Tibial nerve (tissue), 4 donors: ENCODE data around the gene SHISA4. TPM values are rescaled to one million over a fixed set of nuclear protein-coding genes. Genes with fewer than 3 reads are reported as not detected.
"Not testable (repeated sequence)": the region's sequence is repeated elsewhere in the genome, so short reads cannot be mapped to it uniquely, and the experiment has no call there.

Source experiments
- DNase-seq, 2 donors: peaks; one replicate each; pipeline ENCODE4 v3.0.0-alpha.2; 2019; ENCODE audit warnings: low spot score in 2 of 2
- H3K27ac ChIP-seq, 4 donors: fragments of 200-600 bp; sonication (generic) in 3 of 4; one replicate each; pipeline ENCODE4 v1.5.1; 2017 to 2019; ENCODE audit warnings: mild to moderate bottlenecking in 1 of 4
- H3K27me3 ChIP-seq, 2 donors: fragments of 200-600 bp; sonication (generic) in 1 of 2; one replicate each; pipeline versions ENCODE4 v1.5.1 to v1.6.0; 2017 to 2019
- H3K36me3 ChIP-seq, 3 donors: fragments of 200-600 bp; sonication (generic); one replicate each; pipeline ENCODE4 v1.5.1; 2018 to 2019
- H3K4me1 ChIP-seq, 4 donors: fragments of 200-600 bp; sonication (generic) in 3 of 4; one replicate each; pipeline ENCODE4 v1.5.1; 2017 to 2019
- H3K4me3 ChIP-seq, 4 donors: fragments of 200-600 bp; sonication (generic) in 3 of 4; one replicate each; pipeline ENCODE4 v1.5.1; 2017 to 2019; ENCODE audit warnings: mild to moderate bottlenecking in 1 of 4, moderate library complexity in 1 of 4
- H3K9me3 ChIP-seq, 4 donors: fragments of 200-600 bp; sonication (generic) in 3 of 4; one replicate each; pipeline ENCODE4 v1.5.1; 2017 to 2019
- CTCF ChIP-seq, 5 experiments: fragments of 200-600 bp in 3 of 5; fragments of 450-650 bp in 2 of 5; sonication (generic) in 3 of 5; IDR thresholded peaks; one replicate each; pipeline ENCODE4 v1.5.1; 2016 to 2019; ENCODE audit warnings: antibody characterized with exemption in 5 of 5, mild to moderate bottlenecking in 3 of 5, moderate library complexity in 2 of 5
- EP300 ChIP-seq, 2 donors: sonication (generic); formaldehyde crosslinking; IDR thresholded peaks; one replicate each; pipeline ENCODE4 v1.6.1; 2017; ENCODE audit warnings: antibody characterized with exemption in 2 of 2, mild to moderate bottlenecking in 1 of 2
- POLR2A ChIP-seq, 2 donors: fragments of 450-650 bp; IDR thresholded peaks; one replicate each; pipeline ENCODE4 v1.6.1; 2017; ENCODE audit warnings: antibody characterized with exemption in 2 of 2, mild to moderate bottlenecking in 2 of 2, moderate library complexity in 2 of 2
- WGBS, 2 donors: methylation state at CpG; one replicate each; pipeline ENCODE4 v1.1.5; 2018; 5-methylcytosine and 5-hydroxymethylcytosine counted together
- total RNA-seq, 4 donors: library from RNA; depleted of rRNA; stranded (reverse); fragments of >200 nt; gene quantifications; one replicate each; pipeline ENCODE4 v1.1.0, GENCODE V29; 2016

Gene SHISA4
- total RNA-seq, result 10 to 100 TPM; 42.6 to 76.6 (median 66.4) TPM

- Histone ChIP-seq H3K27ac (peak within 1 kb of the TSS; percentile 77 to 92 (median 84)), H3K9me3 (no peaks in the 10 kb centered on the region), H3K4me3 (peak within 1 kb of the TSS; percentile 66 to 80 (median 72)), H3K4me1 (peaks cover 0 to 77% (median 22%) of the 10 kb centered on the region in 4 donors), H3K36me3 (peaks cover 0 to 25% (median 0%) of the 10 kb centered on the region in 3 donors), H3K27me3 (no peaks in the 10 kb centered on the region)
- peak; percentile 62 to 68 for DNase-seq
- 2 to 3% methylated on average over 9 to 22 of the region's 49 CpGs for WGBS, 2 donors
- TF ChIP-seq CTCF (IDR thresholded peaks at IDR 0.05) (peak in 2 of 5 experiments; percentile 5 to 37), POLR2A (IDR thresholded peaks at IDR 0.05) (peak; percentile 35 to 69), EP300 (IDR thresholded peaks at IDR 0.05) (peak in 1 of 2 donors; percentile 93)
Measured at GRCh38 chr1:201888282-201889089, at the start of gene SHISA4. TSS of gene SHISA4 (plus strand) at chr1:201888898. CDS start at chr1:201888995, 97 bp downstream.

- 96% methylated on average over 10 of the region's 10 CpGs for WGBS, 2 donors
- H3K4me3 ChIP-seq, H3K27me3 ChIP-seq, H3K4me1 ChIP-seq, H3K9me3 ChIP-seq, H3K27ac ChIP-seq, DNase-seq: not testable (repeated sequence)
- peaks cover 0 to 15% (median 0%) of the 10 kb centered on the region in 3 donors for H3K36me3 ChIP-seq
Measured at GRCh38 chr1:201839089-201839488, 49.6 kb upstream of the SHISA4 start.

GRCh38 chr1:201840055-201840454 is 48.6 kb upstream of the SHISA4 start:
- H3K27ac ChIP-seq, result no peak overlapping the region
- H3K9me3 ChIP-seq, result no peaks in the 10 kb centered on the region
- no peak for DNase-seq
- no peak for TF ChIP-seq EP300 (IDR thresholded peaks at IDR 0.05)
- no peak for TF ChIP-seq CTCF (IDR thresholded peaks at IDR 0.05)
- TF ChIP-seq POLR2A (IDR thresholded peaks at IDR 0.05), result no peak
- no peak overlapping the region for H3K4me3 ChIP-seq
- H3K27me3 ChIP-seq, result no peaks in the 10 kb centered on the region
- 98 to 99% methylated on average over 4 of the region's 4 CpGs for WGBS, 2 donors
- H3K4me1 ChIP-seq, result peaks cover 0 to 8% (median 0%) of the 10 kb centered on the region in 4 donors
- H3K36me3 ChIP-seq, result peaks cover 0 to 15% (median 0%) of the 10 kb centered on the region in 3 donors

GRCh38 chr1:201840490-201840889 is 48.2 kb upstream of the SHISA4 start:
- H3K27me3 ChIP-seq, result no peaks in the 10 kb centered on the region
- DNase-seq, result no peak
- peaks cover 0 to 8% (median under 1%) of the 10 kb centered on the region in 4 donors for H3K4me1 ChIP-seq
- peaks cover 0 to 15% (median 0%) of the 10 kb centered on the region in 3 donors for H3K36me3 ChIP-seq
- H3K9me3 ChIP-seq, result no peaks in the 10 kb centered on the region
- TF ChIP-seq EP300 (IDR thresholded peaks at IDR 0.05) (no peak), POLR2A (IDR thresholded peaks at IDR 0.05) (no peak), CTCF (IDR thresholded peaks at IDR 0.05) (no peak)
- 81 to 84% methylated on average over 1 of the region's 1 CpG for WGBS, 2 donors
- no peak overlapping the region for H3K27ac ChIP-seq
- no peak overlapping the region for H3K4me3 ChIP-seq

- Histone ChIP-seq H3K9me3 (no peaks in the 10 kb centered on the region), H3K27me3 (no peaks in the 10 kb centered on the region), H3K4me3 (no peak overlapping the region), H3K4me1 (peaks cover 0 to 8% (median 2%) of the 10 kb centered on the region in 4 donors), H3K27ac (no peak overlapping the region), H3K36me3 (peaks cover 0 to 12% (median 0%) of the 10 kb centered on the region in 3 donors)
- DNase-seq, result no peak
- no peak for TF ChIP-seq POLR2A (IDR thresholded peaks at IDR 0.05)
- TF ChIP-seq CTCF (IDR thresholded peaks at IDR 0.05), result no peak
- no peak for TF ChIP-seq EP300 (IDR thresholded peaks at IDR 0.05)
- WGBS, 2 donors, result 93 to 95% methylated on average over 2 of the region's 2 CpGs
Measured at GRCh38 chr1:201841265-201841912, 47.3 kb upstream of the SHISA4 start.
